ENCODE measurements around the gene PITPNM3.

PITPNM3 gene

GRCh38 chr17:6446516-6447100, 109.7 kb downstream of the PITPNM3 start:
- no peak for TF ChIP-seq CSRNP3 (CRISPR knock-in tag; IDR thresholded peaks at IDR 0.05)
- no peak for ATAC-seq

GRCh38 chr17:6444571-6445335, 111.6 kb downstream of the PITPNM3 start:
- TF ChIP-seq ARNTL (CRISPR knock-in tag; IDR thresholded peaks at IDR 0.05; ENCODE audit: borderline replicate concordance, low read depth) (no peak), ZNF565 (CRISPR knock-in tag; conservative IDR thresholded peaks at IDR 0.05; ENCODE audit: low read depth) (no peak), TOX (CRISPR knock-in tag; IDR thresholded peaks at IDR 0.05; ENCODE audit: borderline replicate concordance) (no peak), RARB (CRISPR knock-in tag; IDR thresholded peaks at IDR 0.05) (no peak), ZNF70 (CRISPR knock-in tag; IDR thresholded peaks at IDR 0.05) (no peak), ZFP30 (CRISPR knock-in tag; IDR thresholded peaks at IDR 0.05) (no peak), POU6F1 (CRISPR knock-in tag; IDR thresholded peaks at IDR 0.05; ENCODE audit: borderline replicate concordance, low read depth) (no peak), OSR1 (CRISPR knock-in tag; IDR thresholded peaks at IDR 0.05) (no peak), CSDC2 (CRISPR knock-in tag; IDR thresholded peaks at IDR 0.05) (no peak)
- peak; percentile 2; the same call in 2 of the 3 replicates for ATAC-seq

- no peak for TF ChIP-seq TCF4 (CRISPR knock-in tag; IDR thresholded peaks at IDR 0.05; ENCODE audit: borderline replicate concordance)
- TF ChIP-seq TSHZ2 (CRISPR knock-in tag; IDR thresholded peaks at IDR 0.05) = no peak
- no peak for TF ChIP-seq GLIS3 (CRISPR knock-in tag; IDR thresholded peaks at IDR 0.05)
- TF ChIP-seq CSRNP3 (CRISPR knock-in tag; IDR thresholded peaks at IDR 0.05) = no peak
- no peak for TF ChIP-seq ISL1 (CRISPR knock-in tag; IDR thresholded peaks at IDR 0.05)
- no peak for TF ChIP-seq ZFP30 (CRISPR knock-in tag; IDR thresholded peaks at IDR 0.05)
- TF ChIP-seq ZNF565 (CRISPR knock-in tag; conservative IDR thresholded peaks at IDR 0.05; ENCODE audit: low read depth) = no peak
- TF ChIP-seq OSR1 (CRISPR knock-in tag; IDR thresholded peaks at IDR 0.05) = no peak
- TF ChIP-seq CREB5 (CRISPR knock-in tag; IDR thresholded peaks at IDR 0.05; ENCODE audit: low read depth) = no peak
- no peak for TF ChIP-seq TOX (CRISPR knock-in tag; IDR thresholded peaks at IDR 0.05; ENCODE audit: borderline replicate concordance)
- peak; percentile 97 for ATAC-seq
Measured at GRCh38 chr17:6443692-6444570, 112.4 kb downstream of the PITPNM3 start, which contains the start of gene PIMREG. PIMREG (plus strand) TSS chr17:6444455; CDS start chr17:6445111, 656 bp downstream.

Measured in SK-N-SH treated with all-trans-retinoic acid at 6 μM for 48 hours (cell line).